Measurements from ENCODE around the gene RPAP2. TPM values are rescaled to one million over a fixed set of nuclear protein-coding genes. Genes with fewer than 3 reads are reported as not detected.

Gene RPAP2
- total and polyA plus RNA-seq, 2 of the 8 experiments (the other 6 are each of a cell fraction or from before 2014, with no cell fraction given) = 7.9 to 28.4 TPM

- no peak for TF ChIP-seq RNF2 (IDR thresholded peaks at IDR 0.05; ENCODE audit: borderline replicate concordance, low read depth, low read length, missing control alignments, poor library complexity, severe bottlenecking)
- TF ChIP-seq E2F6 (IDR thresholded peaks at IDR 0.05) = no peak
- no peak for TF ChIP-seq SP1 (IDR thresholded peaks at IDR 0.05; ENCODE audit: low read depth, low read length)
Observed at GRCh38 chr1:92323473-92324453, 24.9 kb downstream of the RPAP2 start (continued).

Data from H1 (cell line).